Lung (tissue), 12 donors: ENCODE measurements around the gene NDUFA11. TPM values are rescaled to one million over a fixed set of nuclear protein-coding genes. Genes with fewer than 3 reads are reported as not detected.

Source experiments
- ATAC-seq: fragments of 200-7000 bp; cut with Tn5 transposase; one replicate; pipeline ENCODE4 v1.9.1; 2020; ENCODE audit warnings: moderate number of reproducible peaks; ENCODE audit not compliant: insufficient read depth, low FRiP score
- DNase-seq, 3 donors: peaks; one replicate each; pipeline ENCODE4 v3.0.0-alpha.2; 2013 to 2017
- H3K27ac ChIP-seq, 2 donors: one replicate each; pipeline ENCODE4 v1.5.1; 2013; ENCODE audit warnings: mild to moderate bottlenecking in 2 of 2, moderate library complexity in 2 of 2, control low read depth in 1 of 2, inconsistent platforms in 1 of 2, low read depth in 1 of 2, low read length in 1 of 2
- H3K27me3 ChIP-seq, 3 donors: one replicate each; pipeline ENCODE4 v1.5.1; 2013; ENCODE audit warnings: low read length in 2 of 3; ENCODE audit not compliant: control insufficient read depth in 3 of 3, insufficient read depth in 3 of 3
- H3K36me3 ChIP-seq, 4 donors: one replicate each; pipeline ENCODE4 v1.5.1; 2013; ENCODE audit warnings: low read length in 4 of 4, mild to moderate bottlenecking in 1 of 4, moderate library complexity in 1 of 4; ENCODE audit not compliant: control insufficient read depth in 4 of 4, insufficient read depth in 4 of 4
- H3K4me1 ChIP-seq, 5 donors: one replicate each; pipeline ENCODE4 v1.5.1; 2013; ENCODE audit warnings: low read length in 5 of 5, mild to moderate bottlenecking in 2 of 5, moderate library complexity in 1 of 5; ENCODE audit not compliant: control insufficient read depth in 5 of 5, insufficient read depth in 5 of 5
- H3K4me3 ChIP-seq: one replicate; pipeline ENCODE4 v1.5.1; 2013; ENCODE audit warnings: mild to moderate bottlenecking, control low read depth, moderate library complexity
- H3K9ac ChIP-seq, 2 donors: one replicate each; pipeline ENCODE4 v1.5.1; 2013; ENCODE audit warnings: low read length in 2 of 2, control low read depth in 1 of 2; ENCODE audit not compliant: insufficient read depth in 1 of 2
- H3K9me3 ChIP-seq, 4 donors: one replicate each; pipeline ENCODE4 v1.5.1; 2013; ENCODE audit warnings: low read length in 3 of 4, mild to moderate bottlenecking in 1 of 4, moderate library complexity in 1 of 4; ENCODE audit not compliant: control insufficient read depth in 4 of 4, insufficient read depth in 3 of 4
- CTCF ChIP-seq: IDR thresholded peaks from 2 replicates; pipeline ENCODE4 v1.5.1; 2012; ENCODE audit warnings: mild to moderate bottlenecking; ENCODE audit errors: control extremely low read depth, extremely low read depth
- WGBS, 2 donors: extraction: QIAGEN DNeasy Blood & Tissue Kit; methylation state at CpG; one replicate each; pipeline ENCODE4 v1.1.7; 2013; 5-methylcytosine and 5-hydroxymethylcytosine counted together
- polyA plus RNA-seq, 2 donors: library from polyadenylated mRNA; stranded (reverse); fragments of 200-250 nt; gene quantifications; one replicate each; pipeline ENCODE4 v1.2.1, GENCODE V29; 2013
- total RNA-seq, 2 donors: library from RNA; depleted of rRNA in 1 of 2; stranded (reverse); fragments of >200 nt in 1 of 2; gene quantifications; one replicate each; pipeline ENCODE4 v1.2.1, GENCODE V29; 2014 to 2021
- donor health status: control.
- donor health status: control.
- donor health status: Bipolar disorder and iron deficiency.
- donor health status: healthy.
- donor health status: DM: yes; HTN: yes; CAD: no.

The NDUFA11 gene
- total and polyA plus RNA-seq, 4 donors, result 52.5 to 344 (median 278) TPM

- 94 to 95% methylated on average over 24 to 36 of the region's 36 CpGs for WGBS, 2 donors
- Histone ChIP-seq H3K27me3 (no peaks in the 10 kb centered on the region), H3K4me3 (no peak overlapping the region), H3K9ac (no peak overlapping the region), H3K36me3 (peaks cover 22 to 56% (median 28%) of the 10 kb centered on the region in 4 donors), H3K9me3 (no peaks in the 10 kb centered on the region), H3K4me1 (peaks cover 0 to 13% (median 4%) of the 10 kb centered on the region in 5 donors), H3K27ac (no peak overlapping the region)
- no peak for DNase-seq
- no peak for ATAC-seq
- no peak for TF ChIP-seq CTCF
Observed at GRCh38 chr19:5917431-5918107, 14.0 kb upstream of the NDUFA11 start.

GRCh38 chr19:5916181-5916708, 12.7 kb upstream of the NDUFA11 start:
- WGBS, 2 donors, result 76 to 84% methylated on average over 14 of the region's 14 CpGs
- Histone ChIP-seq H3K4me1 (peaks cover 0 to 13% (median 4%) of the 10 kb centered on the region in 5 donors), H3K36me3 (peaks cover 14 to 45% (median 22%) of the 10 kb centered on the region in 4 donors), H3K27ac (no peak overlapping the region), H3K4me3 (no peak overlapping the region), H3K9me3 (no peaks in the 10 kb centered on the region), H3K9ac (no peak overlapping the region), H3K27me3 (no peaks in the 10 kb centered on the region)
- ATAC-seq, result no peak
- peak in 2 of 3 donors; percentile 47 to 62 for DNase-seq
- TF ChIP-seq CTCF, result no peak

- no peak for DNase-seq
Observed at GRCh38 chr19:5915782-5916165, 12.2 kb upstream of the NDUFA11 start.

More at GRCh38 chr19:5915782-5916165, 12.2 kb upstream of the NDUFA11 start:
- H3K4me1 ChIP-seq, result peaks cover 0 to 13% (median 4%) of the 10 kb centered on the region in 5 donors
- ATAC-seq, result no peak
- no peaks in the 10 kb centered on the region for H3K27me3 ChIP-seq
- TF ChIP-seq CTCF, result no peak
- no peaks in the 10 kb centered on the region for H3K9me3 ChIP-seq
- H3K36me3 ChIP-seq, result peaks cover 14 to 42% (median 22%) of the 10 kb centered on the region in 4 donors
- H3K4me3 ChIP-seq, result no peak overlapping the region
- peak overlapping the region in 1 of 2 donors; percentile 23 for H3K9ac ChIP-seq
- WGBS, 2 donors, result 81 to 93% methylated on average over 11 of the region's 11 CpGs
- no peak overlapping the region for H3K27ac ChIP-seq
